Measurements from ENCODE around the gene POMGNT2. TPM values are rescaled to one million over a fixed set of nuclear protein-coding genes. Genes with fewer than 3 reads are reported as not detected.

Gene POMGNT2
- total and polyA plus RNA-seq, 2 experiments from 2014 or later = 10.7 to 26.1 TPM

DNA sequence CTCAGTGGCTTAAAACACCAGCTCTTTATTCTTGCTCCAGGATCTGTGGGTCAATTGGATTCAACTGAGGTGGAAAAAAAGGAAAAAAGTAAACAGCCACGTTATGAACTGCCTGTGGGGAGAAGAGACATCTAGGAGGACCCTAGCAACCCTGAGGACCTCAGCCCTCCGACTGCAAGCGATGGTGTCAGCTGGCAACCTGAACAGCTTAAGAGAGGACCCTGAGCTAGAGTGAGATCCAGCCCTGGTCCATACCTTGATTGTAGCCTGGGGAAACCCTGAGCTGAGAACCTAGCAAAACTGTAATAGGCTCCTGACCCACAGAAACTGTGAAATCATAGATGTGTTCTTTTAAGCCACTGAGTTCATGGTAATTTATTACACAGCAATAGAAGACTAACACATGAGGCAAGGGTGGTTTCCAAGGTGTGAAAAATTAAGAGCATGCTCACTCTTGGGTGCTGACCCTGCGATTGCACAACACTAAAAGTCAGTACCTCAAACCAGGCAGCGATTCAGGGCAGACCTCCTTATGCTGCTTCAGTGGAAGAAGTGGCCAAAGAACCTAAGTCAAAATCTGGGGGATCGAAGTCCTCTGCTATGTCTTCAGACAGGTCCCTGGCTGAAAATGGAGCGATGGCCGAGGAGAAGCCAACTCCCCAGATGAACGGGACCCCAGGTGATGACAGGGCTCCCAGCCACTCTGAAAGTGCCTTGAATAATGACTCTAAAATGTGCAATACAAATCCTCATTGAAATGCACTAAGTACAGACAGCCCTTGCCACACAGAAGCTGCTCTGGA is 69.1 kb downstream of the POMGNT2 start:
- H4K20me1 ChIP-seq (replicated peaks; ENCODE audit: insufficient read depth) = no peaks in the 10 kb centered on the region
- no peaks in the 10 kb centered on the region for H3K27me3 ChIP-seq (ENCODE audit: insufficient read depth)
- H3K27ac Mint-ChIP-seq = no peak overlapping the region
- H3K4me3 Mint-ChIP-seq = no peak overlapping the region
- no peak overlapping the region for H3K4me3 ChIP-seq
- DNase-seq (ENCODE audit: low spot score) (no peak), ATAC-seq (no peak)
- no peak for TF ChIP-seq JUNB (IDR thresholded peaks at IDR 0.05; ENCODE audit: unreplicated experiment)
- H3K9me3 Mint-ChIP-seq = no peaks in the 10 kb centered on the region
- H3K9me2 ChIP-seq (ENCODE audit: insufficient read depth) = no peaks in the 10 kb centered on the region
- H3F3A ChIP-seq (replicated peaks; ENCODE audit: low read depth) = no peaks in the 10 kb centered on the region
- H3K4me1 ChIP-seq (ENCODE audit: insufficient read depth) = no peaks in the 10 kb centered on the region
- no peak overlapping the region for H3K4me2 ChIP-seq
- H3K79me2 ChIP-seq (replicated peaks; ENCODE audit: insufficient read depth) = no peaks in the 10 kb centered on the region
- 0 out of 3 replicates have a peak, but pooled peaks cover 5% of the 10 kb centered on the region for H3K36me3 Mint-ChIP-seq (ENCODE audit: low read depth)
- H3K4me1 Mint-ChIP-seq = no peaks in the 10 kb centered on the region
- H3K36me3 ChIP-seq (ENCODE audit: insufficient read depth) = no peaks in the 10 kb centered on the region
- H3K27ac ChIP-seq (ENCODE audit: low read depth) = no peak overlapping the region
- H2AFZ ChIP-seq = no peak overlapping the region
- no peaks in the 10 kb centered on the region for H3K27me3 Mint-ChIP-seq (ENCODE audit: insufficient read depth, low read depth, poor library complexity)

DNA sequence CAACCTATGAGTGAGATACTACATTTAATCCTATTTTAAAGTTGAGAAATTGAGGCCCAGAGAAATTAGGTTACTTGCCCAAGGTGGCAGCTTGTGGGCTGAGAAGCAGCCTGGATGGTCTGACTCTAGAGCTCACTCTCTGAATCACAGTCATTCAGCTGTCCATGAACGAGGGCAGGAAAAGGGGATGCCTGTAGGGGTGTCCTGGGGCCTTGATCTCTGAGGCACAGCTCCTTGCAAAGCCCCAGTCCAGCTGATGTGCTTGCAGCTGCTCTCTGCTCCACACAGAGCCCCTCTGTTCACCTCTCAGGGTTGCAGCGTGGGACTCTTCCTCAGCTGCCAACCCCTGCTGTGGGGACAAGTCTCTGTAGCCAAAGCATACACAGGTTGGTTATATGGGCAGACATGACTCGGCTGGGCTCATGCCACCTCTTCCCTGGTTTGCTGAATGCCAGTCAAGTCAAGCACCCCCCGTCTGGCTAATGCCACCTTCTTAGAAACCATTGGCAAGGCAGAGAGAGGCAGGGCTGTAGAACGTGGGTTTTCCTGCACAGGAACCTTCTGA is 70.0 kb downstream of the POMGNT2 start:
- H3K36me3 ChIP-seq (ENCODE audit: insufficient read depth) = no peaks in the 10 kb centered on the region
- no peaks in the 10 kb centered on the region for H4K20me1 ChIP-seq (replicated peaks; ENCODE audit: insufficient read depth)
- no peak for DNase-seq (ENCODE audit: low spot score)
- H3F3A ChIP-seq (replicated peaks; ENCODE audit: low read depth) = no peaks in the 10 kb centered on the region
- no peaks in the 10 kb centered on the region for H3K9me3 Mint-ChIP-seq
- no peak overlapping the region for H3K27ac ChIP-seq (ENCODE audit: low read depth)
- no peak overlapping the region for H3K27ac Mint-ChIP-seq
- H3K79me2 ChIP-seq (replicated peaks; ENCODE audit: insufficient read depth) = no peaks in the 10 kb centered on the region
- no peak overlapping the region for H3K4me3 Mint-ChIP-seq
- ATAC-seq = no peak
- no peaks in the 10 kb centered on the region for H3K4me1 ChIP-seq (ENCODE audit: insufficient read depth)
- H3K36me3 Mint-ChIP-seq (ENCODE audit: low read depth) = no peaks in the 10 kb centered on the region
- H2AFZ ChIP-seq = no peak overlapping the region
- no peaks in the 10 kb centered on the region for H3K27me3 ChIP-seq (ENCODE audit: insufficient read depth)
- no peaks in the 10 kb centered on the region for H3K9me2 ChIP-seq (ENCODE audit: insufficient read depth)
- H3K4me2 ChIP-seq = no peak overlapping the region
- no peak overlapping the region for H3K4me3 ChIP-seq
- H3K27me3 Mint-ChIP-seq (ENCODE audit: insufficient read depth, low read depth, poor library complexity) = no peaks in the 10 kb centered on the region
- no peaks in the 10 kb centered on the region for H3K4me1 Mint-ChIP-seq
- TF ChIP-seq, protein P1, sequence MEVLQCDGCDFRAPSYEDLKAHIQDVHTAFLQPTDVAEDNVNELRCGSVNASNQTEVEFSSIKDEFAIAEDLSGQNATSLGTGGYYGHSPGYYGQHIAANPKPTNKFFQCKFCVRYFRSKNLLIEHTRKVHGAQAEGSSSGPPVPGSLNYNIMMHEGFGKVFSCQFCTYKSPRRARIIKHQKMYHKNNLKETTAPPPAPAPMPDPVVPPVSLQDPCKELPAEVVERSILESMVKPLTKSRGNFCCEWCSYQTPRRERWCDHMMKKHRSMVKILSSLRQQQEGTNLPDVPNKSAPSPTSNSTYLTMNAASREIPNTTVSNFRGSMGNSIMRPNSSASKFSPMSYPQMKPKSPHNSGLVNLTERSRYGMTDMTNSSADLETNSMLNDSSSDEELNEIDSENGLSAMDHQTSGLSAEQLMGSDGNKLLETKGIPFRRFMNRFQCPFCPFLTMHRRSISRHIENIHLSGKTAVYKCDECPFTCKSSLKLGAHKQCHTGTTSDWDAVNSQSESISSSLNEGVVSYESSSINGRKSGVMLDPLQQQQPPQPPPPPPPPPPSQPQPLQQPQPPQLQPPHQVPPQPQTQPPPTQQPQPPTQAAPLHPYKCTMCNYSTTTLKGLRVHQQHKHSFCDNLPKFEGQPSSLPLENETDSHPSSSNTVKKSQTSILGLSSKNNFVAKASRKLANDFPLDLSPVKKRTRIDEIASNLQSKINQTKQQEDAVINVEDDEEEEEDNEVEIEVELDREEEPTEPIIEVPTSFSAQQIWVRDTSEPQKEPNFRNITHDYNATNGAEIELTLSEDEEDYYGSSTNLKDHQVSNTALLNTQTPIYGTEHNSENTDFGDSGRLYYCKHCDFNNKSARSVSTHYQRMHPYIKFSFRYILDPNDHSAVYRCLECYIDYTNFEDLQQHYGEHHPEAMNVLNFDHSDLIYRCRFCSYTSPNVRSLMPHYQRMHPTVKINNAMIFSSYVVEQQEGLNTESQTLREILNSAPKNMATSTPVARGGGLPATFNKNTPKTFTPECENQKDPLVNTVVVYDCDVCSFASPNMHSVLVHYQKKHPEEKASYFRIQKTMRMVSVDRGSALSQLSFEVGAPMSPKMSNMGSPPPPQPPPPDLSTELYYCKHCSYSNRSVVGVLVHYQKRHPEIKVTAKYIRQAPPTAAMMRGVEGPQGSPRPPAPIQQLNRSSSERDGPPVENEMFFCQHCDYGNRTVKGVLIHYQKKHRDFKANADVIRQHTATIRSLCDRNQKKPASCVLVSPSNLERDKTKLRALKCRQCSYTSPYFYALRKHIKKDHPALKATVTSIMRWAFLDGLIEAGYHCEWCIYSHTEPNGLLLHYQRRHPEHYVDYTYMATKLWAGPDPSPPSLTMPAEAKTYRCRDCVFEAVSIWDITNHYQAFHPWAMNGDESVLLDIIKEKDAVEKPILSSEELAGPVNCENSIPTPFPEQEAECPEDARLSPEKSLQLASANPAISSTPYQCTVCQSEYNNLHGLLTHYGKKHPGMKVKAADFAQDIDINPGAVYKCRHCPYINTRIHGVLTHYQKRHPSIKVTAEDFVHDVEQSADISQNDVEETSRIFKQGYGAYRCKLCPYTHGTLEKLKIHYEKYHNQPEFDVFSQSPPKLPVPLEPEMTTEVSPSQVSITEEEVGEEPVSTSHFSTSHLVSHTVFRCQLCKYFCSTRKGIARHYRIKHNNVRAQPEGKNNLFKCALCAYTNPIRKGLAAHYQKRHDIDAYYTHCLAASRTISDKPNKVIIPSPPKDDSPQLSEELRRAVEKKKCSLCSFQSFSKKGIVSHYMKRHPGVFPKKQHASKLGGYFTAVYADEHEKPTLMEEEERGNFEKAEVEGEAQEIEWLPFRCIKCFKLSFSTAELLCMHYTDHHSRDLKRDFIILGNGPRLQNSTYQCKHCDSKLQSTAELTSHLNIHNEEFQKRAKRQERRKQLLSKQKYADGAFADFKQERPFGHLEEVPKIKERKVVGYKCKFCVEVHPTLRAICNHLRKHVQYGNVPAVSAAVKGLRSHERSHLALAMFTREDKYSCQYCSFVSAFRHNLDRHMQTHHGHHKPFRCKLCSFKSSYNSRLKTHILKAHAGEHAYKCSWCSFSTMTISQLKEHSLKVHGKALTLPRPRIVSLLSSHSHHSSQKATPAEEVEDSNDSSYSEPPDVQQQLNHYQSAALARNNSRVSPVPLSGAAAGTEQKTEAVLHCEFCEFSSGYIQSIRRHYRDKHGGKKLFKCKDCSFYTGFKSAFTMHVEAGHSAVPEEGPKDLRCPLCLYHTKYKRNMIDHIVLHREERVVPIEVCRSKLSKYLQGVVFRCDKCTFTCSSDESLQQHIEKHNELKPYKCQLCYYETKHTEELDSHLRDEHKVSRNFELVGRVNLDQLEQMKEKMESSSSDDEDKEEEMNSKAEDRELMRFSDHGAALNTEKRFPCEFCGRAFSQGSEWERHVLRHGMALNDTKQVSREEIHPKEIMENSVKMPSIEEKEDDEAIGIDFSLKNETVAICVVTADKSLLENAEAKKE (CRISPR knock-in tag; IDR thresholded peaks at IDR 0.05) = no peak
- no peak for TF ChIP-seq JUNB (IDR thresholded peaks at IDR 0.05; ENCODE audit: unreplicated experiment)
- no peak for TF ChIP-seq STAT1 (IDR thresholded peaks at IDR 0.05; ENCODE audit: unreplicated experiment)
- TF ChIP-seq NANOG (IDR thresholded peaks at IDR 0.05; ENCODE audit: borderline replicate concordance) = no peak
- no peak for TF ChIP-seq POLR2AphosphoS5 (IDR thresholded peaks at IDR 0.05; ENCODE audit: low read depth)
- TF ChIP-seq, protein P2, sequence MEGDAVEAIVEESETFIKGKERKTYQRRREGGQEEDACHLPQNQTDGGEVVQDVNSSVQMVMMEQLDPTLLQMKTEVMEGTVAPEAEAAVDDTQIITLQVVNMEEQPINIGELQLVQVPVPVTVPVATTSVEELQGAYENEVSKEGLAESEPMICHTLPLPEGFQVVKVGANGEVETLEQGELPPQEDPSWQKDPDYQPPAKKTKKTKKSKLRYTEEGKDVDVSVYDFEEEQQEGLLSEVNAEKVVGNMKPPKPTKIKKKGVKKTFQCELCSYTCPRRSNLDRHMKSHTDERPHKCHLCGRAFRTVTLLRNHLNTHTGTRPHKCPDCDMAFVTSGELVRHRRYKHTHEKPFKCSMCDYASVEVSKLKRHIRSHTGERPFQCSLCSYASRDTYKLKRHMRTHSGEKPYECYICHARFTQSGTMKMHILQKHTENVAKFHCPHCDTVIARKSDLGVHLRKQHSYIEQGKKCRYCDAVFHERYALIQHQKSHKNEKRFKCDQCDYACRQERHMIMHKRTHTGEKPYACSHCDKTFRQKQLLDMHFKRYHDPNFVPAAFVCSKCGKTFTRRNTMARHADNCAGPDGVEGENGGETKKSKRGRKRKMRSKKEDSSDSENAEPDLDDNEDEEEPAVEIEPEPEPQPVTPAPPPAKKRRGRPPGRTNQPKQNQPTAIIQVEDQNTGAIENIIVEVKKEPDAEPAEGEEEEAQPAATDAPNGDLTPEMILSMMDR (conservative IDR thresholded peaks at IDR 0.05; ENCODE audit: low read depth in 2 of 2) = no peak
- TF ChIP-seq ZNF331 (CRISPR knock-in tag; IDR thresholded peaks at IDR 0.05; ENCODE audit: low read depth) = no peak
- no peak for TF ChIP-seq CREB1 (CRISPR knock-in tag; IDR thresholded peaks at IDR 0.05; ENCODE audit: low read depth)
- TF ChIP-seq ZNF114 (CRISPR knock-in tag; IDR thresholded peaks at IDR 0.05) = no peak
- no peak for TF ChIP-seq EZH2phosphoT487 (IDR thresholded peaks at IDR 0.05; ENCODE audit: unreplicated experiment)
